Dermis blood vessel endothelial cell (primary cell): ENCODE measurements around the gene HSD17B13. TPM values are rescaled to one million over a fixed set of nuclear protein-coding genes. Genes with fewer than 3 reads are reported as not detected.

Experiments
- DNase-seq: peaks from one replicate; pipeline ENCODE4 v3.0.0; 2010
- total RNA-seq: library from RNA; depleted of rRNA; stranded (reverse); fragments of >200 nt; gene quantifications from 2 replicates; pipeline ENCODE4 v1.2.3, GENCODE V29; 2014

Gene HSD17B13
- total RNA-seq, 1 donor from 2014 or later: not detected

DNA sequence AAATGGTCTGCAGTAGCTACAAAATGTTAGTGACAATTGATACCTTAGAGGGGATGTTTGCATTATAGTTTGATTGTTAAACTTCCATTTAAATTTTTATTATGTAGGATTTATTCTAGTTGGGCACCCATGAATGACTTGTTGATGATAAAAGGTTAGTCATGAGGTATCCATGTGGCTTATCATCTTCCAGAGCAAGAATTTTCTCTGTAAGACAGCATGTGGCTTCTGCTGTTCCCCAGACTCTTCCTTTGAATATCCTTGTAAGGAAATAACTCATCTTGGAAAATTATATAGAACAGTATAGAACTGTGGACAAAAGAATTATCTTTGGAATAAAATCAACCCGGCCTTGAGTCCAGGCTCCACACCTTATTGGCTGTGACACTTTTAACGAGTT lies 62.2 kb downstream of the HSD17B13 start:
- DNase-seq: no peak

DNA sequence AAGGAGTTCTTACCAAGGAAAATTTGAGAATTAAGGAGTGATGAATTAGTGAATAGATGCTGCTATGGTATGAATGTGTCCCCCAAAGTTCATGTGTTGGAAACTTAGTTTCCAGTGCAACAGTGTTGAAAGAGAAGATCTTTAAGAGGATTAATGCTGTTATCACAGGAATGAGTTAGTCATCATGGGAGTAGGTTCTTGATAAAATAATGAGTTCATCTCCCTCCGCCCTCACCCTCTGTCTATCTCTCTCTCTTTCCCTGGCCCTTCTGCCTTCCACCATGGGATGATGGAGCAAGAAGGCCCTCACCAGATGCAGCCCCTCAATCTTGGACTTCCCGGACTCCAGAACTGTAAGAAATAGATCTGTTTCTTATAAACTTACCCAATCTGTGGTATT lies 64.0 kb downstream of the HSD17B13 start:
- DNase-seq: no peak

DNA sequence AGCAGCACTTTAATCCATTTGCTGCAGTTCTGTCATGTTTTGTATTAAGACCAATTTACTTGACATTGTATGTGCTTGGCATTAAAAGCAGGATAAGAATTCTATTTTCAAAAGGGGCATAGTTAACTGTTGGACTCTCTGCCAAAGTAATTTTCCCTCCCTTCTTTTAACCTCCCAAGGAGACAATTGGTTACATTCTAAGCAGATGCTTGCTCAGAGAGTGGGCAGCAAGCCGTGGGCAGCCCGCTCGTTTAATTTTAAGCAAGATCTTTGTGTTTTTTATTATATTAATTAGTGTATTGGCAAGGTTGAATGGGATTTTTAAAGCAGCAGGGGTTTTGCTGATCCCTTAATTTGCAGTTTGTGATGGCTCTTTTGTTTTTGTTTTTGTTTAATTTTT lies 65.2 kb downstream of the HSD17B13 start:
- no peak for DNase-seq

DNA sequence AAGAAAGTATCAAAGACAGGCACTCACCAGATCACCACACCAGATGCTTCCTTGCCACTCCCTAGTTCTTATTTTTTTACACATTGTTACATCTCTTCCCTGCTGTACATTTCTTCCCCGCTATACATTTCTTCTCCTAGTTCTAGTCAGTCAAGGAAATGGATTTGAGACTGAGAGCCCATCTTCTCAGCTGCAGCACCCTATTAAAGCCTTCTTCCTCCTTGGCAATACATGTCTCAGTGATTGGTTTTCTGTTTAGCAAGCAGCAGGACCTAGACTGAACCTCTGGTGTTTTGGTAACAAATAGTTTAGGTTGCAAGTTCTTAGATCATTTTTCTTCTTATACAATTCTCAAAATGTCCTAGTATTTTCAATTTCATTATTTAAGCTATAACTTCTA lies 66.9 kb downstream of the HSD17B13 start:
- DNase-seq: no peak

Other genes with a start within 250 kb of the HSD17B13 start
- gene KLHL8, start 102.3 kb downstream of the HSD17B13 start, total RNA-seq: 11.9 and 17.3 TPM in 2 replicates
- gene HSD17B11, start 68.3 kb upstream of the HSD17B13 start, total RNA-seq: 48.0 and 71.5 TPM in 2 replicates
- 20.4 and 21.6 TPM in 2 replicates for gene NUDT9, start 99.7 kb upstream of the HSD17B13 start, total RNA-seq
- gene SPARCL1, start 206.5 kb upstream of the HSD17B13 start, total RNA-seq: 158 and 779 TPM in 2 replicates